Neural cell (in vitro differentiated cells): ENCODE data around the gene RFX2.

ENCODE experiments used
- CTCF ChIP-seq: fragments of 450-650 bp; IDR thresholded peaks from 2 replicates; pipeline ENCODE4 v1.5.1; 2014; ENCODE audit warnings: antibody characterized with exemption, mild to moderate bottlenecking, moderate library complexity; ENCODE audit not compliant: poor library complexity, severe bottlenecking
- EZH2 ChIP-seq: fragments of 200-600, 300-800 bp; shearing (Covaris generic), sonication (generic); IDR thresholded peaks from 2 replicates; pipeline ENCODE4 v1.6.1; 2014; ENCODE audit warnings: antibody characterized with exemption, low read length, borderline replicate concordance, mild to moderate bottlenecking; ENCODE audit not compliant: insufficient read depth, poor library complexity, severe bottlenecking
- TAF1 ChIP-seq: IDR thresholded peaks from 2 replicates; pipeline ENCODE4 v1.6.1; 2012; ENCODE audit warnings: low read depth

- no peak for TF ChIP-seq CTCF
- TF ChIP-seq TAF1 = no peak
- no peak for TF ChIP-seq EZH2
Observed at GRCh38 chr19:5990289-5990797, 120.0 kb downstream of the RFX2 start.
